Measurements from ENCODE around the gene MPP4.

Gene MPP4

DNA sequence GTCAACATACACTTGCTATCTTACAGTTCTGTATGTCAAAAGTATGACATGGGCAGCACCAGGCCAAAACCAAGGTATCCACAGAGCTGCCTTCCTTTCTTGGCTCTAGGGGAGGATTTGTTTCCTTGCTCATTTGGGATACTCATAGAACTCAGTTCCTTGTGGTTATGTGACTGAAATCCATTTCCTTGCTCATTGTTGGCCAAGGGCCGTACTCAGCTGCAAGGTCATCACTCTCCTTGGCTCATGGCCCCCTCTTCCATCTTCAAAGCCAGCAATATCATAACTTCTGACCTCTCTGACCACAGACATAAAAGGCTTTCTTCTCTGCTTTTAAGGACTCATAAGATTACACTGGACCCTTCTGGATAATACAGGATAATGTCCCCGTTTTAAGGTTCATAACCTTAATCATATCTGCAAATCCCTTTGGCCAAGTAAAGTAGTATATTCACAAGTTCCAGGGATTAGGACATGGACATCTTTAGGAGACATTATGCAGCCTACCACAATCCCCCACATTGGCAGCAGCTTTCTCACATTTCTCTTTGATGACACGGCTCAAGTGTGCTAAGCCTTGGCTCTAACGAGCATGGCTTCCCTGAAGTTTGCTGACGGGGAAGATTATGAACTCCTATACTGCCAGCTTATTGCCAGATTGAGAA lies 76.0 kb downstream of the MPP4 start:
- no peak for DNase-seq (ENCODE audit: low spot score)

DNA sequence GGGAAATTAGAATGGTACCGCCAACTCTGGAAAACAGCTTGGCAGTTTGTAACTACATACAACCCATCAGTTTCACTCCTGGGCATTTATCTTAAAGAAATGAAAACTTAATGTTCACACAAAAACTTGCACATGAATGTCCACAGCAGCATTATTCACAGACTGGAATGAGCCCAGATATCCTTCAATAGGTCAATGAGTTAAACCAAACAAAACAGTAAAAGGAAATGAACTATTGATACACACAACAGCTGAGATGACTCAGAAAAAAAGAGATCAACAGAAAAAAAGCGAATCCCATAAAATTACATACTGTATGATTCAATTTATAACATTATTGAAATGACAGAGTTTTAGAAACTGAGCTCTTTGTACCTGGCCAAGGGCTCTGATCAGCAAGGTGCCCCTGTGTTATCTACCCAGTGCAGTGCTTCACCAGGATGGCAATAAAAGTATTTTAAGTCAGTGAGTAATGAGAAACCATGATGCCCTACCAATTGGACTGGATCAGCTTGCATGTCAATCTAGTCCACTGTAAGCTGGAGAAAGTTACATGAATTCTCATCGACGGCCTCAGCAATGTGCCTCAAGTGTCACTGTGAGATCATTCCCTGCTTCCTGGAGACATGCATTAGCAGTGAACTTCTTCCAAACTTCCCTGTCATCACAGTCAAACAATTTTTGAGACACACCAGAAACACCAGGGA lies 77.0 kb downstream of the MPP4 start:
- DNase-seq (ENCODE audit: low spot score): no peak

- peak; percentile 28 for DNase-seq (ENCODE audit: low spot score)
These were observed 79.4 kb downstream of the MPP4 start for GRCh38 chr2:201618744-201619662.

DNA sequence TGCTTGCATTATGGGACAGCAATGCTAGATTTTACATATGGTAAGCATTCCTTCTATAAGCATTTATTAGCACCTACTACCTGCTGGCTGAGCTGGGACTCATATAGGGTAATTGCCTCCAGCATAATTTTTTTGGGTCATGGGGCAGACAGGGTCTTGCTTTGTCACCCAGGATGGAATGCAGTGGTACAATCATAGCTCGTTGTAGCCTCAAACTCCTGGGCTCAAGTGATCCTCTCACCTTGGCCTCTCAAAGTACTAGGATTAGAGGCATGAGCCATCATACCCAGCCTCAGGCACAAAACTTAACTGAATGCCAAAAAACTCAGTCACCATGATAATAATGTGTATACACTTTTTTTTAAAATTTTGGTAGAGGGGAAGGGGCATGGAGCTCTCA lies 90.4 kb downstream of the MPP4 start:
- no peak for DNase-seq (ENCODE audit: low spot score)

DNA sequence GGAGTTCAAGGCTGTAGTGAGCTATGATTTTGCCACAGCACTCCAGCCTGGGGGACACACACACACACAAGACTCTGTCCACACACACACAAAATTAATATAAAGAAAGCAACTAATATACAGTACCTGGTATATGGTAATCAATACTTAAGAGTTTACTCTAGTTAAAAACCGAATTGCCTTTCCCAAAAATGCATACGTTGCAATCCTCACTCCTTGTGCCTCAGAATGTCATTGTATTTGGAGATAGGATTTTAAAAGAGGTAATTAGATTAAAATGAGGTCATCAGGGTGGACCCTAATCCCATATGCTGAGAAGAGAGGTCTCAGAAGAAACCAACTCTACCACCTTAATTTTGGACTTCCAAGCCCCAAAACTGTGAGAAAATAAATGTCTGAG lies 90.9 kb downstream of the MPP4 start:
- DNase-seq (ENCODE audit: low spot score): no peak

DNA sequence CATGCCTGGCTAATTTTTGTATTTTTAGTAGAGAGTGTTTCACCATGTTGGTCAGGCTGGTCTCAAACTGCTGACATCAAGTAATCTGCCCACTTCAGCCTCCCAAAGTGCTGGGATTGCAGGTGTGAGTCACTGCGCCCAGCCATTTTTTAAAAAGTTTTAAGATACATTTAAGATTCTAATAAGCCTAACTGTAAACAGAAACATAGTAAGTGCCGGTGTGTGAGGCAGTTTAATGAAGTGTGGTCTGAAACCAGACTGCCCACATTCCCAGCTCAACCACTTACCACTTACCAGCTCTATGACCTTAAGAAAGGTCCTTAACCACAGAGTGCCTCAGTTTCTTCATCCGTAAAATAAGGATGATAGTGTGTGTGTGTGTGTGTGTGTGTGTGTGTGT lies 97.5 kb downstream of the MPP4 start:
- DNase-seq (ENCODE audit: low spot score): no peak

- no peak for DNase-seq (ENCODE audit: low spot score)
These were observed 101.0 kb downstream of the MPP4 start for GRCh38 chr2:201597397-201597796.

Data from COLO829 (cell line).